Hepatic stellate cell (primary cell): Measurements from ENCODE around the gene FAM168A.

Source experiments
- DNase-seq: peaks from one replicate; pipeline ENCODE4 v3.0.0; 2011; ENCODE audit warnings: low spot score

The FAM168A gene

GRCh38 chr11:73388265-73389133 lies 209.4 kb downstream of the FAM168A start:
- DNase-seq = no peak

GRCh38 chr11:73387594-73388264 lies 210.2 kb downstream of the FAM168A start:
- DNase-seq = no peak

GRCh38 chr11:73386546-73386945 lies 211.4 kb downstream of the FAM168A start:
- no peak for DNase-seq

DNA sequence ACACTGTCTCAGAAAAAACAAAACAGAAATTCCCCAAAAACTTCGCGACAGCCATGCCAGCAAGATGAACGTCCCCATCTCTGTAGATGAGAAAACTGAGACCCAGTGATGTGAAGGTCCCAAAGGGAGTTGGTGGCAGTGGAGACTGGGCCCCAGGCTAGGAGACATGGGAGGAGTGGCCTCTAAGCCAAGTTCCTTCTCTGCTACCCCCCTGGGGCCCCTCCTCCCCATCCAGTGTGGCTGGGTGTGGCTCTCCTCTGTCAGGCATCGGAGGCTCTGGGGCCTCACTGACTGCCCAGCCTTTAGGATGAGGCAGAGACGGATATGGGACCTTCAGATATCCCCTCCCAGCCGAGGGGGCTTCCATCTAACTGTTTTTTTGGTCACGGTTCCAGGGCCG lies 211.9 kb downstream of the FAM168A start:
- DNase-seq = no peak

DNA sequence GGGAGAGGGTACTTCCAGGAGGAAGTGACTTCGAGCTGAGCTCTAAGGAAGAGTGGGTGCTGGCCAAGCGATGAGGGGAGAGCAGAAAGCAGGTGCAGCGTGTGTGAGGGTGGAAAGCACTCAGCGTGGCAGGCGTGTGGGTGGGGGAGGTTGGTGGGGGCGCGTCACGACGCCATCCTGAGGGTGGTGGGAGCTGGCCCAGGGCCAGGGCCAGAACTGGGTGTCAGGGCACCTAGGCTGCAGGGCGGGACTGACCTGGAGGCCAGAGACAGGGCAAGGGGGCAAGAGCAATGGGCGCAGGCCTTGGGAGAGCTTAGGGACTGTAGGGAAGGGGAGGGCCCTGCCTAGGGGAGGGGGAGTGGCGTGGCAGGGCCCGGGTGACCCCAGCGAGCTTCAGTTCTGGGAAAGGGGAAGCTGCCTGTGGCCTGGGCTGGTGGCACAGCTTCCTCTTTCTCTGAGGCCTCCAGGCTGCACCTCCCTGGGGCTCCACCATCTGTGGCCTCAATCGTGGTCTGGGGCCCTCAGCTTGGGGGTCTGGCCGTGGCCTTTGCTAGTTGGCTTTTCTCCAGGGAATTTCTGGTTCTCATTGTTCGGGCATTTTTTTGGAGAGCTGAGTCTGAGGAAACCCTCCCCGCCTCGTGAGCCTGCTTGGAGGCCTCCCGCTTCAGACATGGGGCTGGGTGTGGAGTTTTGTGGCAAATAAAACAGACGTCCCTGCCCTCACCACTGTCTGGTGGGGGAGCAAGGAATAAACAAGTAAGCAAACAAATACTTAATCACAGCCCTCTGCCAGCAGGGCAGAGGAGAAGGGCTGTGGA lies 212.8 kb downstream of the FAM168A start:
- no peak for DNase-seq

DNA sequence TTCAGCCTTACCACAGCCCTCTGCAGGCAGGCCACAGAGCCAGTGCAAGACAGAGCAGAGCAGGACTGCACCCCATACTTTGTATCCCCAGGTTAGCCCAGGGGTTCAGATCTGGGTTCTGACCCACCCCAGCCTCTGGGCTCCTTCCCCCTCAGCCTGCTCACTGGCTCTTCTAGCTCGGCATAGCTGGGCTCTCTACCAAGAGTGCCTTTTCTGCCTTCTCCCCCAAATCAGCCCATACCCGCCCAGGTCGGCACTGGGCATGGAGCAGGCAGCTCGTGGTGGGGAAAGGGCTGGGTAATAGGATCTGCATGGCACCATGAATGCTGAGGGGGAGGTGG lies 213.4 kb downstream of the FAM168A start:
- DNase-seq = no peak

DNA sequence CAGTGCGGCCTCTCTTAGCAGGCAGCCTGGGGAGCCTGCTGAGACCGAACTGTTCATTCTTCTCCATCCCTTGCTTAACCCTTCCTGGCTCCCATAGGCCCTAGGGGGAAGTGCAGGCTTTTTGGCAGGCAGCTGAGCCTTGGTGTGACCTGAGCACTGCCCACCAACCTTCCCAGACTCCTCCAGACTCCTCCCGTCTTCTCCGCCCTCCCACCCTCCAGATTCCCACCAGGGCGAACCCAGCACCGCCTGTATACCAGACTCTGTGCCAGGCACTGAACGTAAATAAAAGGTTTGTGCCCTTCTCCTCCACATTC lies 213.8 kb downstream of the FAM168A start:
- no peak for DNase-seq

DNA sequence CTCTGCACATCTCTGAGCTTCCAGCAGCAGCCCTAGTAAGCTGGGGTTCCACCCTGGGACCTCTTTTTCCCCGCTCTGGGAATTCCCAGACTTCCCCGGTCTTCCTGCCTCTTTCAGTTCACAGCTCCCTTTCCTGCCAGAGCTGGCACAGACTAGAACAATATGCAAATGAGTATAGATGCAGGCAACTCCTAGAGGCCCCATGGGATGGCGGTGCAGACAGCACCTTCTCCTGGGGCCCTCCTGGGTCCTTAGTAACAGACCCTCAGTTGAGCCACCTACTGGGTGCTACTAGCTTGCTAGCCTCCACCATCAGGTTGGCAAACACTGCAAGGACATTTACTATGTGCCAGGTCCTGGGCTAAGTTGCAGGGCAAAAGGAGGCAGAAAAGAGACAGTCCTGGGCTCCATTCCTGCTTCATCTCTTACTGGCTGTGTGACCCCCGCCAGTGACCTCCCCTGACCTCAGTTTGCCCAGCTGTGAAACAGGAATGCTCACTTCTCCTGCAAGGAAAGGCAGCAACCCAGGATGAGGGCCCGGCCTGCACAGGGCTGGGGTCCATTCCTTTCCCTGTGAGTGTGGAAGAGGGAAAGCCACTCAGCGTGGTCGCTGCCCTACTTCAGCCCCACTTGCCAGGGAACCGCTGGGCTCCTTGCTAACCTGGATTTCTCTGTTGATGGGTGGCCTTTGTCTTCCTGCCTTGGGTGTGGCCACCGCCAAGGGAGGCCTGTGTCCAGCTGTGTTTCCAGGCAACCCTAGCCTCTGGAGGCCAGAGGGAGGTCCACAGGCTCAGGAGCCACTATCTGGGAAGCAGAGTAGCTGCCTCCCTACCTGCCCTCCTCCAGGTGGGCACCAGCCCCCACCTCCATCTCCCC lies 214.4 kb downstream of the FAM168A start:
- DNase-seq = no peak

DNA sequence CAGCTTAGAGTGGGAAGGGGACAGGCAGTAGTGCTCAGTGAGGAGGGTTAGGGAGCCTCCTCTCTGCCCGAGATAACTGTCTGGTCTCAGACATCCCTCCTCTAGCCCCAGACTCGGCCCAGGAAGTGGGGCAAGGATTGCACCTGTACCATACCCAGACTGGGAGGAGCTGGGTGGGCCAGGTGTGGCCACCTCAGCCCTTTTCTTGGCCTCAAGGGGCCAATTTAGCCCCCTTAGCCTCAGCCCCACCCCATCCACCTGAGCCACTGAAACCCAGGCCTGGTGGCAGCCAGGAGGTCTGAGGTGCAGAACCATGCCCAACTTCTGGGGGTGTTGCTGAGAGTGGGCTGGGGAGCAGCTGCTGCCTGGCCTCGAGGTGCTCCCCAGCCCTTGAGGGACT lies 215.2 kb downstream of the FAM168A start:
- DNase-seq = no peak

DNA sequence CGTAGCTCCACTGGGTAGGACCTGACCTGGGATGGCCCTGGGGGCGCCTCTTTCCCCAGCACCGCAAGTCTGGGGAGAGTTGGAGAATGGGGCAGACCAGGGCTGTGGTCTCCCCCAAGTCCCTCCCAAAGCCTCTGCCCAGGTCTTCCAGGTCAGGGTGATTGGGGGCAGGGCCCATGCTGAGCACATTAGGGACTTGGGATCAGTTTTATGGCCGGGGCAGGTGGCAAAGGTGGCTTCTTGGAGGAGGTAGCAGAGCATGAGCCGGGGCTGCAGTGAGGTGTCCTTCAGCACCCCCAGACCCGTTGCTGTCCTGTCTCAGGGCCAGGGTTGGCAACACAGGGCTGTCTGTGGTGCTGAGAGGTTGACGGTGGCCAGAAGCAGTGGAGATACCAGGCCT lies 215.7 kb downstream of the FAM168A start:
- no peak for DNase-seq

DNA sequence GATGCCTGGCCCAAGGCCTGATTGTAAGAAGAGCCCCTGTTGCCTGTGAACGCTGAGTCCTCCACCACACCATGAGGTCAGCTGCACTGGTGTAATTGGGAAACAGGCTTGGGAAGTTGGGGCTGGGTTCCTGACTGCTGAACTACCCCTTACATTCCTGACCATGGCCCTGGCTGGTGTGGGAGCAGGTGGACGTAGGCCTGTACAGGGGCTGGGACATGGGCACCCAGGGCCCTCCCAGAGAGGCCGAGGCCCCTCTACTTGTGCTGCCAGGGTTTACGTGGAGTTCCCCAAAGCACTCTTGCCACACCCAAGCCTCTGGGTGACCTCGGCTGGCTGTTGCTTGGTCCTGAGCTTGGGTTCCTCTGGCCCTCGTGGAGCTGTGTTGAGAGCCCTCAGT lies 216.3 kb downstream of the FAM168A start:
- DNase-seq = no peak

GRCh38 chr11:73380897-73381410 lies 217.0 kb downstream of the FAM168A start:
- no peak for DNase-seq

DNA sequence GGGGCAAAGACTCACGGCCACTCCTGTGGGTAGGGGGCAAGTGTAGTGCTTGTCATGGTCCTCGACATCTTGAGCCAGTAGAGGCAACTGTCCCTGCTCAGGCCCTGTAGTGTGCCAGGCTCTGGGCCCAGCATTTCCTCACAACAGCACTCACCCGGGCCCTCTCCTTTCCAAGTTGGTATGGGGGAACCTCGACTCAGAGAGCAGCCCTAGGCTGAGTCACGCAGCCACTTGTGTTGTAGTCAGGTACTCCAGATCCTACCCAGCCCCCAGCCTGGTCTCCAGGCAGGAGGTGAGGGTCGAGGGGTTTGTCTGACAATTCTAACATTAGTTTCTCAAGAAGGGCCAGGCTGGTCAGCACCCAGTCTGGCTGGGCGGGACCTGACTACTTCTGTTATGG lies 217.6 kb downstream of the FAM168A start:
- DNase-seq = no peak

- no peak for DNase-seq
These were observed 218.6 kb downstream of the FAM168A start for GRCh38 chr11:73379189-73379880.

- peak; percentile 90 for DNase-seq
These were observed 220.9 kb downstream of the FAM168A start for GRCh38 chr11:73376803-73377629.

GRCh38 chr11:73376160-73376802 lies 221.6 kb downstream of the FAM168A start, which contains the start of gene RELT:
Gene RELT (plus strand): TSS chr11:73376399. CDS start chr11:73389137, 12,738 bp downstream.
- DNase-seq = peak; percentile 97

DNA sequence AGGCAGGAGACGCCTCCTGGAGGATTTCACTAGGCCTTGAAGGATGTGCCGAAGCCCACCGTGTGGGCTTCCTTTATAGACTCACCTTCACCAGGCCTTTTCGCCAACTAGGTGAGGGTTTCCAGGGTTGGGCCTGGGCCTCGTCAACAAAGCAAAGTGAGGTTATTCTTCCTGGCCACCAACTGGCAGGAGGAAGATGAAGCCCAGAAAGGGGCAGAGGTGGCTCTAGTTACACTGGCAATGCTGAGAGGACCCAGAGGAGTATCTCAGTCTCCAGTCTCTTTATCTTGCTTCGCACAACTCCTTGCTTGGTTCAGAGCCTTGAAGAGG lies 222.1 kb downstream of the FAM168A start:
- no peak for DNase-seq

- no peak for DNase-seq
These were observed 223.8 kb downstream of the FAM168A start for GRCh38 chr11:73374151-73374550.

- peak; percentile 69 for DNase-seq
These were observed 225.4 kb downstream of the FAM168A start for GRCh38 chr11:73372375-73372993.
